Naive thymus-derived CD4-positive, alpha-beta T cell (primary cell): ENCODE results near the gene PHF1. TPM values are rescaled to one million over a fixed set of nuclear protein-coding genes. Genes with fewer than 3 reads are reported as not detected.
A peak's percentile ranks its signal among the peaks of the same experiment; 100 is the strongest.
"Not testable (repeated sequence)": the region's sequence is repeated elsewhere in the genome, so short reads cannot be mapped to it uniquely, and the experiment has no call there.

Source experiments
- ATAC-seq: fragments of 150-1000 bp; cut with Tn5 transposase; 2 replicates; pipeline ENCODE4 v1.10.0; 2021; ENCODE audit warnings: mild to moderate bottlenecking, moderate library complexity
- CTCF ChIA-PET: fragments of 350-600 bp; sonication (Branson Sonifier 250); formaldehyde crosslinking; loops from one replicate; lab custom pipeline; 2021; ENCODE audit warnings: antibody characterized with exemption; lab: Charles Lee
- POLR2A ChIA-PET: fragments of 350-600 bp; sonication (Branson Sonifier 250); formaldehyde crosslinking; loops from one replicate; lab custom pipeline; 2021; ENCODE audit warnings: antibody characterized with exemption, inconsistent platforms; lab: Charles Lee
- DNase-seq, 9 donors: peaks; one replicate each; pipeline versions ENCODE4 v3.0.0 to v3.0.0-alpha.2; 2020 to 2022; ENCODE audit warnings: mixed read lengths in 1 of 9
- H3K27ac ChIP-seq: one replicate; pipeline ENCODE4 v1.7.0; 2013; ENCODE audit warnings: mild to moderate bottlenecking, low read depth, low read length, moderate library complexity
- H3K27me3 ChIP-seq, 2 donors: one replicate each; pipeline ENCODE4 v1.7.0; 2013; ENCODE audit warnings: low read length in 2 of 2, mild to moderate bottlenecking in 2 of 2, moderate library complexity in 2 of 2; ENCODE audit not compliant: control insufficient read depth in 2 of 2, insufficient read depth in 2 of 2
- H3K36me3 ChIP-seq, 3 experiments: 1 replicate in 2 of 3; 2 replicates in 1 of 3; pipeline ENCODE4 v1.7.0; 2013; ENCODE audit warnings: low read length in 3 of 3, mild to moderate bottlenecking in 3 of 3, moderate library complexity in 1 of 3; ENCODE audit not compliant: insufficient read depth in 3 of 3, control insufficient read depth in 2 of 3
- H3K4me1 ChIP-seq, 2 donors: one replicate each; pipeline ENCODE4 v1.7.0; 2013; ENCODE audit warnings: low read length in 2 of 2, mild to moderate bottlenecking in 2 of 2, moderate library complexity in 1 of 2; ENCODE audit not compliant: control insufficient read depth in 2 of 2, insufficient read depth in 2 of 2
- H3K4me3 ChIP-seq: 2 replicates; pipeline ENCODE4 v1.7.0; 2013; ENCODE audit warnings: mild to moderate bottlenecking, low read length
- H3K9me3 ChIP-seq, 3 experiments: 1 replicate in 2 of 3; 2 replicates in 1 of 3; pipeline ENCODE4 v1.7.0; 2013; ENCODE audit warnings: low read length in 3 of 3; ENCODE audit not compliant: control insufficient read depth in 2 of 3
- H3K27ac Mint-ChIP-seq, 9 donors: one replicate each; pipeline ENCODE4 v1.8.0; 2020 to 2022; ENCODE audit warnings: mixed read lengths in 9 of 9, mild to moderate bottlenecking in 8 of 9, moderate library complexity in 5 of 9, inconsistent platforms in 2 of 9
- H3K27me3 Mint-ChIP-seq, 5 donors: one replicate each; pipeline ENCODE4 v1.8.0; 2021 to 2022; ENCODE audit warnings: mixed read lengths in 5 of 5, mild to moderate bottlenecking in 1 of 5
- H3K36me3 Mint-ChIP-seq, 5 donors: one replicate each; pipeline ENCODE4 v1.8.0; 2020 to 2022; ENCODE audit warnings: mixed read lengths in 5 of 5, mild to moderate bottlenecking in 3 of 5, inconsistent platforms in 1 of 5
- H3K4me1 Mint-ChIP-seq, 7 donors: one replicate each; pipeline ENCODE4 v1.8.0; 2020 to 2022; ENCODE audit warnings: mixed read lengths in 7 of 7, mild to moderate bottlenecking in 3 of 7, inconsistent platforms in 1 of 7
- H3K4me3 Mint-ChIP-seq, 10 donors: one replicate each; pipeline ENCODE4 v1.8.0; 2020 to 2022; ENCODE audit warnings: mild to moderate bottlenecking in 10 of 10, mixed read lengths in 10 of 10, moderate library complexity in 6 of 10, inconsistent platforms in 2 of 10
- H3K9me3 Mint-ChIP-seq, 11 donors: one replicate each; pipeline ENCODE4 v1.8.0; 2020 to 2022; ENCODE audit warnings: mixed read lengths in 11 of 11, mild to moderate bottlenecking in 4 of 11, inconsistent platforms in 1 of 11, moderate library complexity in 1 of 11
- intact Hi-C, 2 donors: fragments of 100-400 bp; cut with micrococcal nuclease; formaldehyde crosslinking; loops; one replicate each; pipeline ENCODE4 v1.15.1; 2023
- polyA plus RNA-seq, 2 donors: library from polyadenylated mRNA; unstranded; fragments of 300-500 nt; fragmentation: Illumina TruSeq; gene quantifications; one replicate each; pipeline ENCODE4 v1.2.3, GENCODE V29; 2021
- total RNA-seq, 6 experiments: library from RNA in 5 of 6; stranded (reverse) in 5 of 6; gene quantifications; 1 replicate in 5 of 6; 2 replicates in 1 of 6; pipeline ENCODE4 v1.2.3 and lab custom pipeline; 2021 to 2026

Gene PHF1
- total and polyA plus RNA-seq, 7 experiments from 2014 or later, result 37.8 to 356 (median 224) TPM

GRCh38 chr6:33399881-33400280, 10.9 kb upstream of the PHF1 start:
- CTCF ChIA-PET, intact Hi-C loops: not testable (repeated sequence)

DNA sequence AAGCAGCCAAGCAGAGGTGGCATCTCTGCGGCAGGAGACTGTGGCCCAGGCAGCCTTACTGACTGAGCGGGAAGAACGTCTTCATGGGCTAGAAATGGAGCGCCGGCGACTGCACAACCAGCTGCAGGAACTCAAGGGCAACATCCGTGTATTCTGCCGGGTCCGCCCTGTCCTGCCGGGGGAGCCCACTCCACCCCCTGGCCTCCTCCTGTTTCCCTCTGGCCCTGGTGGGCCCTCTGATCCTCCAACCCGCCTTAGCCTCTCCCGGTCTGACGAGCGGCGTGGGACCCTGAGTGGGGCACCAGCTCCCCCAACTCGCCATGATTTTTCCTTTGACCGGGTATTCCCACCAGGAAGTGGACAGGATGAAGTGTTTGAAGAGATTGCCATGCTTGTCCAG, 5.9 kb upstream of the PHF1 start:
- CTCF ChIA-PET, result no interaction called here
- no peaks in the 10 kb centered on the region for H3K36me3 ChIP-seq
- POLR2A ChIA-PET, result interaction anchor here (0.9 to 1.0 kb wide), 2 partner anchors 26 to 92 kb away, joined by 3 to 5 read pairs; no protein-coding TSS in a partner anchor

More at GRCh38 chr6:33399881-33400280, 10.9 kb upstream of the PHF1 start:
- H3K9me3 ChIP-seq, H3K27me3 Mint-ChIP-seq, H3K27me3 ChIP-seq, H3K4me1 ChIP-seq, POLR2A ChIA-PET, H3K4me3 Mint-ChIP-seq, ATAC-seq, DNase-seq, H3K27ac Mint-ChIP-seq, H3K4me3 ChIP-seq, H3K27ac ChIP-seq, H3K9me3 Mint-ChIP-seq, H3K36me3 ChIP-seq: not testable (repeated sequence)
- Mint-ChIP-seq H3K36me3 (peaks cover 0 to 34% (median 0%) of the 10 kb centered on the region in 5 donors), H3K4me1 (peaks cover 0 to 27% (median 3%) of the 10 kb centered on the region in 7 donors)

DNA sequence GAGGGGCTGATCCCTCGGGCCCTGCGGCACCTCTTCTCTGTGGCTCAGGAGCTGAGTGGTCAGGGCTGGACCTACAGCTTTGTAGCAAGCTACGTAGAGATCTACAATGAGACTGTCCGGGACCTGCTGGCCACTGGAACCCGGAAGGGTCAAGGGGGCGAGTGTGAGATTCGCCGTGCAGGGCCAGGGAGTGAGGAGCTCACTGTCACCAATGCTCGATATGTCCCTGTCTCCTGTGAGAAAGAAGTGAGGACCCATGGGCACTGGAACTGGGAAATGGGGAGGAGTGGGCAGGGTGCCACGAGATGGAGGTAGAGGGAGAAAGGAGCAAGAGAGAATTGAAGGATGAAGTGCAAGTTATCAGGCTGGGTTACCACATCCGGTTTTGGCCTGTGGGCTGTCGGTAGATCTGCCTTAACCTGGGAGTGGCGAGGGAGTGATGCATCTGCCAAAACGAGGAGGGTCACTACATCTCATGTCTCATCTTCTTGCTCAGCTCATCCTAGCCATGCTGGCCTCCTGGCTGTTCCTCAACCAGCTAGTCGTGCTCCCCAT, 5.4 kb upstream of the PHF1 start:
- peaks cover 0 to 5% (median 0%) of the 10 kb centered on the region in 11 donors for H3K9me3 Mint-ChIP-seq
- no peak overlapping the region for H3K27ac ChIP-seq
- peak overlapping the region in 5 of 9 donors; percentile 5 to 76 (median 46) for H3K27ac Mint-ChIP-seq
- H3K4me1 ChIP-seq, result peaks cover 10 to 16% of the 10 kb centered on the region in 2 donors
- H3K36me3 ChIP-seq, result no peaks in the 10 kb centered on the region
- H3K4me3 ChIP-seq, result no peak overlapping the region
- H3K9me3 ChIP-seq, result no peaks in the 10 kb centered on the region
- peak overlapping the region in 2 of 10 donors; percentile 9 to 38 for H3K4me3 Mint-ChIP-seq
- DNase-seq, result no peak
- ChIA-PET CTCF (no interaction called here), POLR2A (interaction anchor here (0.9 to 3.1 kb wide), 3 partner anchors 12 to 93 kb away, joined by 3 to 13 read pairs (median 5); partner anchors contain the start of gene CUTA)
- peaks cover 0 to 26% (median 0%) of the 10 kb centered on the region in 5 donors for H3K36me3 Mint-ChIP-seq
- no peaks in the 10 kb centered on the region for H3K27me3 ChIP-seq
- H3K27me3 Mint-ChIP-seq, result no peaks in the 10 kb centered on the region
- intact Hi-C loops, result no loop called here
- peaks cover 6 to 36% (median 10%) of the 10 kb centered on the region in 7 donors for H3K4me1 Mint-ChIP-seq
- no peak for ATAC-seq

More for the DNA sequence above, 5.9 kb upstream of the PHF1 start:
- Mint-ChIP-seq H3K36me3 (peaks cover 0 to 28% (median 0%) of the 10 kb centered on the region in 5 donors), H3K4me3 (no peak overlapping the region), H3K27ac (peak overlapping the region in 2 of 9 donors; percentile 34 to 47), H3K27me3 (no peaks in the 10 kb centered on the region), H3K9me3 (peaks cover 0 to 5% (median 0%) of the 10 kb centered on the region in 11 donors), H3K4me1 (peaks cover 6 to 33% (median 9%) of the 10 kb centered on the region in 7 donors)
- no peaks in the 10 kb centered on the region for H3K27me3 ChIP-seq
- H3K9me3 ChIP-seq, result no peaks in the 10 kb centered on the region
- DNase-seq (no peak), ATAC-seq (no peak)
- no peak overlapping the region for H3K4me3 ChIP-seq
- H3K27ac ChIP-seq, result no peak overlapping the region
- peaks cover 9 to 16% of the 10 kb centered on the region in 2 donors for H3K4me1 ChIP-seq
- intact Hi-C loops, result no loop called here

GRCh38 chr6:33406126-33406525, 4.7 kb upstream of the PHF1 start:
- Mint-ChIP-seq H3K36me3 (peaks cover 0 to 26% (median 0%) of the 10 kb centered on the region in 5 donors), H3K27me3 (no peaks in the 10 kb centered on the region), H3K27ac (peak overlapping the region in 3 of 9 donors; percentile 6 to 48 (median 46)), H3K9me3 (peaks cover 0 to 5% (median 0%) of the 10 kb centered on the region in 11 donors), H3K4me3 (peak overlapping the region in 1 of 10 donors; percentile 9), H3K4me1 (peaks cover 6 to 36% (median 10%) of the 10 kb centered on the region in 7 donors)
- no peak for DNase-seq
- Histone ChIP-seq H3K36me3 (peaks cover 0 to 2% (median 0%) of the 10 kb centered on the region in 3 experiments), H3K4me1 (peaks cover 10 to 16% of the 10 kb centered on the region in 2 donors), H3K27ac (no peak overlapping the region), H3K4me3 (no peak overlapping the region), H3K9me3 (no peaks in the 10 kb centered on the region), H3K27me3 (no peaks in the 10 kb centered on the region)
- no peak for ATAC-seq
- intact Hi-C loops, result no loop called here
- POLR2A ChIA-PET, result interaction anchor here (3.1 kb wide), 1 partner anchor 11 kb away, joined by 13 read pairs; the partner anchor contains the start of gene CUTA
- CTCF ChIA-PET, result no interaction called here

DNA sequence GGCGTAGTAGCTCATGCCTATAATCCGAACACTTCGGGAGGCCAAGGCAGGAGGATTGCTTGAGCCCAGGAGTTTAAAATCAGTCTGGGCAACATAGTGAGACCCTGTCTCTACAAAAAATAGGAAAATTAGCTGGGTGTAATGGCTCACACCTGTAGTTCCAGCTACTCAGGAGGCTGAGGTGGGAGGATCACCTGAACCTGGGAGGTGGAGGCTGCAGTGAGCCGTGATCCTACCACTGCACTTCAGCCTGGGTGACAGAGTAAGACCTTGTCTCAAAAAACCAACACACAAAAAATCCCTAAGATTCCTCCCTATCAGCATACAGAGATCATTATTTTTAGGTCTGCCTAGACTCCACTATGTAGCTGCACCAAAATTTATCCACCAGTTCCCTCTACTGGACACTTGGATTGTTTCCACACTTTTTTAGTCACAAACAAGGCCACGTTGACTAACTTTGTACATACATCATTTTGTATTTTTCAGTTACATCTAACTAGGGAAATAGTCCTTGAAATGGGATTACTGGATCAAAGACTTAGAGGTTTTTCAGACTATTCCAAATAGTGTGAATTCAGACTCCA, 3.6 kb upstream of the PHF1 start:
- peaks cover 0 to 6% (median 1%) of the 10 kb centered on the region in 3 experiments for H3K36me3 ChIP-seq
- no peak overlapping the region for H3K4me3 ChIP-seq
- ATAC-seq (no peak), DNase-seq (peak in 1 of 9 donors; percentile 26)
- no peaks in the 10 kb centered on the region for H3K27me3 ChIP-seq
- no peaks in the 10 kb centered on the region for H3K27me3 Mint-ChIP-seq
- H3K9me3 ChIP-seq, result no peaks in the 10 kb centered on the region
- H3K27ac ChIP-seq, result no peak overlapping the region
- intact Hi-C loops, result no loop called here
- peaks cover 18 to 25% of the 10 kb centered on the region in 2 donors for H3K4me1 ChIP-seq
- CTCF ChIA-PET, result interaction anchor here (1.1 kb wide), 1 partner anchor 18 kb away, joined by 4 read pairs; no protein-coding TSS in a partner anchor
- H3K27ac Mint-ChIP-seq, result peak overlapping the region in 4 of 9 donors; percentile 17 to 48 (median 32)
- H3K36me3 Mint-ChIP-seq, result peaks cover 0 to 26% (median 0%) of the 10 kb centered on the region in 5 donors
- H3K4me1 Mint-ChIP-seq, result peaks cover 6 to 42% (median 20%) of the 10 kb centered on the region in 7 donors
- POLR2A ChIA-PET, result interaction anchor here (0.6 to 3.1 kb wide), 3 partner anchors 10 to 15 kb away, joined by 3 to 13 read pairs (median 3); partner anchors contain the start of gene CUTA
- H3K4me3 Mint-ChIP-seq, result no peak overlapping the region
- H3K9me3 Mint-ChIP-seq, result peaks cover 0 to 5% (median 0%) of the 10 kb centered on the region in 11 donors

DNA sequence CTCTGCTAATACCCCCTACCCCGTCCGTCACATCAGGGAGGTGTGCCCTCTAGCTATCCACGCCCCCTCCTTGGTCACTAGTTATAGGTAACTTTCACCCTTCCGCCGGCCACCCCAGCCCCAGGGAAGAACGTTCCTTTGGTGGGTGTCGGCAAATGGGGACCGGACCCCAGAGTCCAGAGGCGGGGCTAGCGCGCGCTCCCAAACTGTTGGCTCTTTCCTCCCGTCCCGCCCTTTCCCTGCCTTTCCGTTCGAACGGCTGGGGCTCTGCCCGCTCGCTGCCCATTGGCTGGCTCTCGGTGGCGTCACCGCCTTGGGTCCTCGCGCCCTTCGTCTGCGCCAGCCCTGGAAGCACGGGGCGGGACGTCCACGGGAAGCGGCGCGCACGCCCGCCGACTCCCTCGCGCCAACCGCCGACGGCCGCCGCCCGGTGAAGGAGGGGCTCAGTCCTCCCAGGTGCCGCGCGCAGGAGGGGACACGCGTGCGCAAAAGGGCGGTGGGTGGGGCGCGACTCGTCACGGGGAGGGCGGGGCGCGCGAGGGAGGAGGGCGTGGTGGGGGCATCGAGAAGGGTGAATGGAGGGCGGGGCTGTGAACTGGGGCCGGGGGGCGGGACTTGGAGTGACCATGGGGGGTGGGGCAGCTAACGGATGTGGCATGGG, 634 bp upstream of the PHF1 start:
- peaks cover 0 to 5% (median 0%) of the 10 kb centered on the region in 11 donors for H3K9me3 Mint-ChIP-seq
- CTCF ChIA-PET, result no interaction called here
- intact Hi-C loops, result loop anchor here (1.0 to 10.0 kb wide), 24 partner anchors 8 to 1745 kb away; partner anchors contain the start of genes CUTA (in 2 of the 2), KIFC1 (in 2 of the 2), RXRB (in 2 of the 2) and SLC39A7 (in 2 of the 2)
- peak; percentile 94 to 98 (median 95) for DNase-seq
- POLR2A ChIA-PET, result interaction anchor here (0.7 to 6.2 kb wide), 8 partner anchors 9 to 1547 kb away, joined by 3 to 39 read pairs (median 6); partner anchors contain the start of genes B3GALT4, NEU1 and SYNGAP1
- H3K4me1 Mint-ChIP-seq, result peaks cover 25 to 60% (median 46%) of the 10 kb centered on the region in 7 donors
- H3K27ac Mint-ChIP-seq, result peak overlapping the region; percentile 65 to 99 (median 97)
- H3K36me3 Mint-ChIP-seq, result peaks cover 3 to 26% (median 17%) of the 10 kb centered on the region in 5 donors
- no peaks in the 10 kb centered on the region for H3K27me3 Mint-ChIP-seq
- H3K4me1 ChIP-seq, result peaks cover 35 to 36% of the 10 kb centered on the region in 2 donors
- peak overlapping the region; percentile 85 to 95 (median 90) for H3K4me3 Mint-ChIP-seq
- H3K9me3 ChIP-seq, result no peaks in the 10 kb centered on the region
- peaks cover 5 to 35% (median 14%) of the 10 kb centered on the region in 3 experiments for H3K36me3 ChIP-seq
- peak overlapping the region; percentile 78 for H3K4me3 ChIP-seq
- ATAC-seq, result peak; percentile 82
- no peaks in the 10 kb centered on the region for H3K27me3 ChIP-seq
- H3K27ac ChIP-seq, result peak overlapping the region; percentile 100
